ENCODE data around the gene R3HDM1. TPM values are rescaled to one million over a fixed set of nuclear protein-coding genes. Genes with fewer than 3 reads are reported as not detected.
"Not testable (repeated sequence)": the region's sequence is repeated elsewhere in the genome, so short reads cannot be mapped to it uniquely, and the experiment has no call there.

Gene R3HDM1
- total RNA-seq, 2 experiments from 2014 or later, result 57.8 to 58.7 TPM

- ChIA-PET CTCF (no interaction called here), POLR2A (no interaction called here)
Observed at GRCh38 chr2:135635212-135635835, 104.0 kb downstream of the R3HDM1 start.

- POLR2A ChIA-PET, result no interaction called here
- CTCF ChIA-PET, result no interaction called here
Observed at GRCh38 chr2:135636982-135637381, 105.7 kb downstream of the R3HDM1 start.

- ChIA-PET CTCF (no interaction called here), POLR2A (no interaction called here)
Observed at GRCh38 chr2:135637456-135638087, 106.3 kb downstream of the R3HDM1 start.

GRCh38 chr2:135638825-135639224, 107.5 kb downstream of the R3HDM1 start:
- ChIA-PET POLR2A (no interaction called here), CTCF (no interaction called here)

GRCh38 chr2:135641156-135642068, 110.1 kb downstream of the R3HDM1 start:
- CTCF ChIA-PET, result no interaction called here
- POLR2A ChIA-PET, result no interaction called here

GRCh38 chr2:135647836-135648579, 116.7 kb downstream of the R3HDM1 start:
- ChIA-PET CTCF (interaction anchor here (0.5 to 1.8 kb wide), 3 partner anchors 10 to 93 kb away, joined by 3 to 6 read pairs (median 4); no protein-coding TSS in a partner anchor), POLR2A (interaction anchor here (0.5 kb wide), 1 partner anchor 118 kb away, joined by 3 read pairs; no protein-coding TSS in a partner anchor)

GRCh38 chr2:135650721-135651120, 119.4 kb downstream of the R3HDM1 start:
- CTCF ChIA-PET, result no interaction called here
- POLR2A ChIA-PET, result no interaction called here

GRCh38 chr2:135651717-135652116, 120.4 kb downstream of the R3HDM1 start:
- ChIA-PET CTCF (no interaction called here), POLR2A (no interaction called here)

- POLR2A ChIA-PET, CTCF ChIA-PET: not testable (repeated sequence)
Observed at GRCh38 chr2:135654239-135654638, 123.0 kb downstream of the R3HDM1 start.

GRCh38 chr2:135657806-135658582, 126.7 kb downstream of the R3HDM1 start:
- ChIA-PET POLR2A (no interaction called here), CTCF (interaction anchor here (1.3 to 1.8 kb wide), 3 partner anchors 10 to 56 kb away, joined by 3 to 6 read pairs (median 4); no protein-coding TSS in a partner anchor)

GRCh38 chr2:135662088-135662487, 130.8 kb downstream of the R3HDM1 start:
- CTCF ChIA-PET, result interaction anchor here (1.4 kb wide), 1 partner anchor 9 kb away, joined by 3 read pairs; no protein-coding TSS in a partner anchor
- POLR2A ChIA-PET, result no interaction called here

- ChIA-PET POLR2A (no interaction called here), CTCF (interaction anchor here (0.7 kb wide), 1 partner anchor 23 kb away, joined by 3 read pairs; no protein-coding TSS in a partner anchor)
Observed at GRCh38 chr2:135663148-135663700, 131.9 kb downstream of the R3HDM1 start.

- ChIA-PET POLR2A (no interaction called here), CTCF (no interaction called here)
Observed at GRCh38 chr2:135664623-135665068, 133.4 kb downstream of the R3HDM1 start.

- CTCF ChIA-PET, result no interaction called here
- POLR2A ChIA-PET, result no interaction called here
Observed at GRCh38 chr2:135667045-135667444, 135.8 kb downstream of the R3HDM1 start.

- ChIA-PET CTCF (interaction anchor here (0.8 kb wide), 1 partner anchor 35 kb away, joined by 3 read pairs; no protein-coding TSS in a partner anchor), POLR2A (no interaction called here)
Observed at GRCh38 chr2:135674453-135674852, 143.2 kb downstream of the R3HDM1 start.

GRCh38 chr2:135676031-135676430, 144.7 kb downstream of the R3HDM1 start:
- CTCF ChIA-PET, result no interaction called here

GRCh38 chr2:135679125-135679524, 147.8 kb downstream of the R3HDM1 start:
- CTCF ChIA-PET, result interaction anchor here (0.7 kb wide), 1 partner anchor 155 kb away, joined by 3 read pairs; no protein-coding TSS in a partner anchor

More at GRCh38 chr2:135676031-135676430, 144.7 kb downstream of the R3HDM1 start:
- POLR2A ChIA-PET, result no interaction called here

GRCh38 chr2:135685361-135685760, 154.1 kb downstream of the R3HDM1 start:
- POLR2A ChIA-PET, result no interaction called here
- CTCF ChIA-PET, result no interaction called here

More at GRCh38 chr2:135679125-135679524, 147.8 kb downstream of the R3HDM1 start:
- POLR2A ChIA-PET, result no interaction called here

Data from activated CD8-positive, alpha-beta memory T cell treated with anti-CD3 and anti-CD28 coated beads for 36 hours (primary cell).